ENCODE results near the gene LPP. TPM values are rescaled to one million over a fixed set of nuclear protein-coding genes. Genes with fewer than 3 reads are reported as not detected.
"Not testable (repeated sequence)": the region's sequence is repeated elsewhere in the genome, so short reads cannot be mapped to it uniquely, and the experiment has no call there.

The LPP gene
- total RNA-seq, 1 experiment from 2014 or later = 54.0 TPM

DNA sequence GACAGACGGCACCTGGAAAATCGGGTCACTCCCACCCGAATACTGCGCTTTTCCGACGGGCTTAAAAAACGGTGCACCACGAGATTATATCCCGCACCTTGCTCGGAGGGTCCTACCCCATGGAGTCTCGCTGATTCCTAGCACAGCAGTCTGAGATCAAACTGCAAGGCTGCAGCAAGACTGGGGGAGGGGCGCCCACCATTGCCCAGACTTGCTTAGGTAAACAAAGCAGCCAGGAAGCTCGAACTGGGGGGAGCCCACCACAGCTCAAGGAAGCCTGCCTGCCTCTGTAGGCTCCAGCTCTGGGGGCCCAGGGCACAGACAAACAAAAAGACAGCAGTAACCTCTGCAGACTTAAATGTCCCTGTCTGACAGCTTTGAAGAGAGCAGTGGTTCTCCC is 482.3 kb downstream of the LPP start:
- H3K9me3 ChIP-seq (ENCODE audit: control insufficient read depth in 1 of 2, insufficient read depth in 1 of 2, low read depth in 1 of 2, low read length in 2 of 2); RAD21 ChIA-PET (ENCODE audit: low non-redundant PET in 1 of 2, low total read pairs in 2 of 2, uncharacterized antibody in 2 of 2, unreplicated experiment in 2 of 2); H3K4me3 ChIP-seq (replicated peaks in 1 of 2; ENCODE audit: low read depth in 1 of 2, low read length in 2 of 2); POLR2A ChIA-PET; H3K79me2 ChIP-seq (ENCODE audit: insufficient read depth, low read length); DNase-seq (ENCODE audit: low read depth, low spot score); CTCF ChIA-PET; H3K4me1 ChIP-seq (ENCODE audit: control insufficient read depth in 1 of 2, insufficient read depth in 2 of 2, low read length in 2 of 2); H3K27me3 ChIP-seq (ENCODE audit: insufficient read depth, low read length); ATAC-seq; H3K4me2 ChIP-seq (ENCODE audit: low read length); H2AFZ ChIP-seq (ENCODE audit: low read depth, low read length, poor library complexity, severe bottlenecking); intact Hi-C loops (cut with micrococcal nuclease); H3K27ac ChIP-seq (ENCODE audit: low read depth, low read length); BruUV-seq (replicated peaks); H3K36me3 ChIP-seq (ENCODE audit: control insufficient read depth in 1 of 2, insufficient read depth in 2 of 2, low read length in 2 of 2); H3K9me2 ChIP-seq (ENCODE audit: insufficient read depth); H4K20me1 ChIP-seq (ENCODE audit: insufficient read depth); H3K9ac ChIP-seq (ENCODE audit: low read length): not testable (repeated sequence)

DNA sequence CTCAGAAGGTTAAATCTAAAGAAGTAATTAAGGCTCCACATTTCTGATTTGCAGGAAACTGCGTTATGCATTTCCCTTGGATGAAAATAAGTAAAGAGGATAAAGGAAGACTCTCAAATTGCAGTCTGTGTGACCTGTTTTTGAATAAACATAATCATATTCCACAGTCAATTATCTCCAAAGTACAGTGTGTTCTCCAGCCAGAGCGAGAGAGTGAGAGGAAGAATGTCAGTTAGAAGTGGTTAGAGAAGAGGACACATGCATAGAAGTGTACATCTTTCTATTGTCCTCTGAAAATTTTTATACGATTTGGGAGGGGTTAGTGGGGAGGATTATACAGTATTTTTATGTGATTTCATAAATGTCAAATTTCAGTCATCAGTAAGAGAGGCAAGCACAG is 487.1 kb downstream of the LPP start:
- Histone ChIP-seq H3K27ac (ENCODE audit: low read depth, low read length) (no peak overlapping the region), H3K27me3 (ENCODE audit: insufficient read depth, low read length) (no peaks in the 10 kb centered on the region), H2AFZ (ENCODE audit: low read depth, low read length, poor library complexity, severe bottlenecking) (no peak overlapping the region), H3K9me3 (ENCODE audit: control insufficient read depth in 1 of 2, insufficient read depth in 1 of 2, low read depth in 1 of 2, low read length in 2 of 2) (no peaks in the 10 kb centered on the region), H3K9ac (ENCODE audit: low read length) (no peak overlapping the region), H3K4me3 (replicated peaks in 1 of 2; ENCODE audit: low read depth in 1 of 2, low read length in 2 of 2) (no peak overlapping the region), H3K4me2 (ENCODE audit: low read length) (no peak overlapping the region), H3K4me1 (ENCODE audit: control insufficient read depth in 1 of 2, insufficient read depth in 2 of 2, low read length in 2 of 2) (no peaks in the 10 kb centered on the region), H4K20me1 (ENCODE audit: insufficient read depth) (no peaks in the 10 kb centered on the region; the same call in 1 of the 2 replicates), H3K9me2 (ENCODE audit: insufficient read depth) (no peaks in the 10 kb centered on the region), H3K36me3 (ENCODE audit: control insufficient read depth in 1 of 2, insufficient read depth in 2 of 2, low read length in 2 of 2) (no peaks in the 10 kb centered on the region), H3K79me2 (ENCODE audit: insufficient read depth, low read length) (no peaks in the 10 kb centered on the region)
- no peak for TF ChIP-seq TCF7L2 (IDR thresholded peaks at IDR 0.05; ENCODE audit: borderline replicate concordance, extremely low read depth, insufficient read depth, insufficient read length)
- TF ChIP-seq EZH2 (IDR thresholded peaks at IDR 0.05) = no peak
- no peak for TF ChIP-seq EGR1 (IDR thresholded peaks at IDR 0.05; ENCODE audit: low read depth)
- no peak for TF ChIP-seq SIN3A (IDR thresholded peaks at IDR 0.05; ENCODE audit: low read depth)
- TF ChIP-seq RAD21 (IDR thresholded peaks at IDR 0.05; ENCODE audit: low read depth) = no peak
- POLR2A ChIA-PET = no interaction called here
- RAD21 ChIA-PET (ENCODE audit: low non-redundant PET in 1 of 2, low total read pairs in 2 of 2, uncharacterized antibody in 2 of 2, unreplicated experiment in 2 of 2) = no interaction called here
- ATAC-seq = no peak
- CTCF ChIA-PET = no interaction called here
- DNase-seq (ENCODE audit: low read depth, low spot score) = no peak
- no TSS peak for BruUV-seq (replicated peaks)
- intact Hi-C loops (cut with micrococcal nuclease) = no loop called here
